Mesenchymal stem cell (in vitro differentiated cells and primary cell): ENCODE measurements around the gene PODXL.

Experiments
- DNase-seq: peaks from one replicate; pipeline ENCODE4 v3.0.0-alpha.2; 2013
- H2AFZ ChIP-seq: one replicate; pipeline ENCODE4 v1.6.1; 2013; ENCODE audit warnings: low read depth, mild to moderate bottlenecking, control low read depth, inconsistent platforms, low read length, moderate library complexity
- H2AK5ac ChIP-seq: 2 replicates; pipeline ENCODE4 v1.6.1; 2013; ENCODE audit warnings: low read length, moderate library complexity, mild to moderate bottlenecking, inconsistent platforms; ENCODE audit not compliant: severe bottlenecking
- H2BK120ac ChIP-seq: one replicate; pipeline ENCODE4 v1.6.1; 2013; ENCODE audit warnings: low read depth, mild to moderate bottlenecking, inconsistent platforms, low read length, moderate library complexity
- H2BK12ac ChIP-seq, 2 experiments: one replicate each; pipeline ENCODE4 v1.6.1; 2013; ENCODE audit warnings: inconsistent platforms in 2 of 2, low read length in 2 of 2, mild to moderate bottlenecking in 2 of 2, moderate library complexity in 2 of 2, control low read depth in 1 of 2
- H2BK15ac ChIP-seq: one replicate; pipeline ENCODE4 v1.6.1; 2013; ENCODE audit warnings: mild to moderate bottlenecking, low read depth, inconsistent platforms; ENCODE audit not compliant: poor library complexity, severe bottlenecking
- H2BK5ac ChIP-seq: 2 replicates; pipeline ENCODE4 v1.6.1; 2013; ENCODE audit warnings: low read depth, mild to moderate bottlenecking, low read length, control low read depth, inconsistent platforms; ENCODE audit not compliant: poor library complexity, severe bottlenecking
- H3K14ac ChIP-seq, 2 experiments: one replicate each; pipeline ENCODE4 v1.6.1; 2013; ENCODE audit warnings: inconsistent platforms in 2 of 2, low read length in 2 of 2, control low read depth in 1 of 2, mild to moderate bottlenecking in 1 of 2, moderate library complexity in 1 of 2
- H3K18ac ChIP-seq, 2 experiments: one replicate each; pipeline ENCODE4 v1.6.1; 2013; ENCODE audit warnings: inconsistent platforms in 2 of 2, low read length in 2 of 2, control low read depth in 1 of 2, low read depth in 1 of 2, mild to moderate bottlenecking in 1 of 2
- H3K23ac ChIP-seq, 2 experiments: one replicate each; pipeline ENCODE4 v1.6.1; 2013; ENCODE audit warnings: inconsistent platforms in 2 of 2, low read length in 2 of 2, mild to moderate bottlenecking in 2 of 2, moderate library complexity in 2 of 2, control low read depth in 1 of 2
- H3K27ac ChIP-seq: 2 replicates; pipeline ENCODE4 v1.5.1; 2013; ENCODE audit warnings: mild to moderate bottlenecking, moderate library complexity, low read length, control low read depth, inconsistent platforms; ENCODE audit not compliant: poor library complexity, severe bottlenecking
- H3K27me3 ChIP-seq, 2 experiments: 2 replicates each; pipeline versions ENCODE4 v1.6.1 to v1.7.0; 2013; ENCODE audit warnings: low read length in 2 of 2, mild to moderate bottlenecking in 2 of 2, moderate library complexity in 2 of 2, control low read depth in 1 of 2, inconsistent platforms in 1 of 2; ENCODE audit not compliant: control insufficient read depth in 1 of 2, insufficient read depth in 1 of 2
- H3K36me3 ChIP-seq, 2 experiments: 2 replicates each; pipeline versions ENCODE4 v1.6.1 to v1.7.0; 2013; ENCODE audit warnings: low read length in 2 of 2, control low read depth in 1 of 2, inconsistent platforms in 1 of 2, low read depth in 1 of 2, mild to moderate bottlenecking in 1 of 2; ENCODE audit not compliant: insufficient read depth in 2 of 2, control insufficient read depth in 1 of 2
- H3K4ac ChIP-seq, 2 experiments: one replicate each; pipeline ENCODE4 v1.6.1; 2013; ENCODE audit warnings: inconsistent platforms in 2 of 2, low read length in 2 of 2, mild to moderate bottlenecking in 2 of 2, moderate library complexity in 2 of 2, control low read depth in 1 of 2, low read depth in 1 of 2
- H3K4me1 ChIP-seq: 2 replicates; pipeline ENCODE4 v1.6.1; 2013; ENCODE audit warnings: low read depth, low read length, control low read depth; ENCODE audit not compliant: control insufficient read depth, insufficient read depth
- H3K4me2 ChIP-seq: 2 replicates; pipeline ENCODE4 v1.6.1; 2013; ENCODE audit warnings: low read length, mild to moderate bottlenecking, inconsistent platforms; ENCODE audit not compliant: poor library complexity, severe bottlenecking
- H3K4me3 ChIP-seq, 2 experiments: 2 replicates each; pipeline versions ENCODE4 v1.5.1 to v1.7.0; 2013; ENCODE audit warnings: low read length in 2 of 2, mild to moderate bottlenecking in 2 of 2, control low read depth in 1 of 2, low read depth in 1 of 2; ENCODE audit not compliant: insufficient read depth in 1 of 2
- H3K79me1 ChIP-seq: replicated peaks from 2 replicates; pipeline ENCODE4 v1.6.1; 2013; ENCODE audit warnings: mild to moderate bottlenecking, control low read depth, low read length, inconsistent platforms; ENCODE audit not compliant: poor library complexity, severe bottlenecking
- H3K9ac ChIP-seq: 2 replicates; pipeline ENCODE4 v1.7.0; 2013; ENCODE audit warnings: mild to moderate bottlenecking, low read length, moderate library complexity
- H3K9me3 ChIP-seq: 2 replicates; pipeline ENCODE4 v1.7.0; 2013; ENCODE audit warnings: mild to moderate bottlenecking, low read length; ENCODE audit not compliant: control insufficient read depth
- H4K8ac ChIP-seq: one replicate; pipeline ENCODE4 v1.6.1; 2013; ENCODE audit warnings: inconsistent platforms, mild to moderate bottlenecking, low read length, moderate library complexity
- H4K91ac ChIP-seq: one replicate; pipeline ENCODE4 v1.6.1; 2013; ENCODE audit warnings: mild to moderate bottlenecking, low read length, inconsistent platforms
- WGBS: methylation state at CpG from one replicate; pipeline ENCODE4 v1.1.7; 2013; ENCODE audit warnings: mixed read lengths; 5-methylcytosine and 5-hydroxymethylcytosine counted together

The PODXL gene

DNA sequence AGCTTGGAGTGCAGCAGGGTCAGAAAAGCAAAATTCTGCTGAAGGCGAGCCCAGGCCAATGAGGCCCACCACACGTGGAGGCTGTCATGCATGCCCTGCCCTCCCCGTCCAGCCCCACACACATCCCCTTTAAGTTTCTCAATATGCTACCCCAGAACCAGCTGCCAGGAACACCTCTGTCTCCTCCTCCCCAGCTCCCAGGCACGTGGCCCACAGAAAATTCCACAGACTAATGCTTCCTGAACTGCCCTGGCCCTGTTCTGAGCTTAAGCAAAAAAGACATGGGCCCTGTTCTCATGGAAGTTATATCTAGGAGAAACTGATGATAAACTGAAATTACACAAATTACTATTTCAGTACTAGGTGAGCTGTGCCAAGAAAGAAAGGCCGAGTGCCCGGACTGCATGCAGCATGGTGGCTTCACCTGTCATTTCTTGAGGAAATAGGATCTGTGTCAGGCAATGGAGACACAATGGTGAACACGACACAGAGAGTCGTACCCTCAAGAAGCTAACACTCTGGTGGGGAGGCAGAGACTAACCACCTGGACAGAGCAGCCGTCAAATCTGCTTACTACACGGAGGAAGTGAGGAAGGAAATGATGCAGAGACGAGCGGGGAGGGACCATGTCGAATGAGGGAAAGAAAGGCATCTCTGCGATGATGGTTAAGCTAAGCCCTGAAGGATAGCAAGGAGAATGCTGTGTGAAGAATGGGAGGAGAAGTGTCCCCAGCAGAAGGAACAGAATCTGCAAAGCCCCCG is 44.5 kb downstream of the PODXL start:
- DNase-seq: no peak
- Histone ChIP-seq H2BK5ac (no peak overlapping the region), H3K4me2 (no peak overlapping the region), H3K18ac (no peak overlapping the region), H2AK5ac (no peak overlapping the region), H3K9ac (no peak overlapping the region), H3K4me3 (no peak overlapping the region), H3K36me3 (peaks cover 0 to 13% of the 10 kb centered on the region in 2 experiments), H4K91ac (no peak overlapping the region), H4K8ac (no peak overlapping the region), H2BK15ac (no peak overlapping the region), H2AFZ (no peak overlapping the region), H3K27ac (no peak overlapping the region), H3K14ac (no peak overlapping the region), H3K23ac (no peak overlapping the region), H3K27me3 (no peaks in the 10 kb centered on the region), H3K4me1 (peaks cover 9% of the 10 kb centered on the region), H3K9me3 (no peaks in the 10 kb centered on the region), H3K79me1 (no peaks in the 10 kb centered on the region), H2BK12ac (no peak overlapping the region), H3K4ac (no peak overlapping the region), H2BK120ac (no peak overlapping the region)
- 90% methylated on average over 15 of the region's 15 CpGs for WGBS

DNA sequence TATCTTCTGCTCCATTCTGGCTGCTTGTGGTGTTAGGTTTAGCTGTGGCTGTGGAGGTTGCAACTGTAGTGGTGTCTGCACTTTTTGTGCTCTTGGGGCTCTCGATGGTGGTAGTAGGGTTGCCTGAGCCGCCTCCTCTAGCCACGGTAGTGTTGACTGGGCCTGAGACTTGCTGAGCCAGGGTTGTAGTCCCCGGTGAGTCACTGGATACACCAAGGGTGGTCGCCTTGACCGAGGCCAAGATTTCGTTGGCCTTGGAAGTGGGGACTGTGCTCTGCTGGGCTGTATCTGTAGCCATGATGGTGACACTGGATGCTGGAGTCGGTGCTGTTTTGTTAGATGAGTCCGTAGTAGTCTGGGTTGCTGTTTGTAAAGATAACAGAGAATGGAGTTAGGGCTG is 45.4 kb downstream of the PODXL start:
- peaks cover 9% of the 10 kb centered on the region for H3K4me1 ChIP-seq
- H3K79me1 ChIP-seq: no peaks in the 10 kb centered on the region
- no peak overlapping the region for H3K4ac ChIP-seq
- no peak overlapping the region for H3K4me3 ChIP-seq
- H2BK120ac ChIP-seq: no peak overlapping the region
- H3K4me2 ChIP-seq: no peak overlapping the region
- no peak overlapping the region for H2BK5ac ChIP-seq
- peaks cover 0 to 13% of the 10 kb centered on the region in 2 experiments for H3K36me3 ChIP-seq
- H3K27me3 ChIP-seq: no peaks in the 10 kb centered on the region
- no peak overlapping the region for H3K18ac ChIP-seq
- no peak overlapping the region for H3K27ac ChIP-seq
- H3K9ac ChIP-seq: no peak overlapping the region
- H2BK15ac ChIP-seq: no peak overlapping the region
- no peak overlapping the region for H2AK5ac ChIP-seq
- no peak for DNase-seq
- no peak overlapping the region for H4K91ac ChIP-seq
- no peak overlapping the region for H4K8ac ChIP-seq
- no peak overlapping the region for H3K23ac ChIP-seq
- H2AFZ ChIP-seq: no peak overlapping the region
- WGBS: 87% methylated on average over 9 of the region's 9 CpGs
- no peak overlapping the region for H2BK12ac ChIP-seq
- no peaks in the 10 kb centered on the region for H3K9me3 ChIP-seq
- H3K14ac ChIP-seq: no peak overlapping the region

DNA sequence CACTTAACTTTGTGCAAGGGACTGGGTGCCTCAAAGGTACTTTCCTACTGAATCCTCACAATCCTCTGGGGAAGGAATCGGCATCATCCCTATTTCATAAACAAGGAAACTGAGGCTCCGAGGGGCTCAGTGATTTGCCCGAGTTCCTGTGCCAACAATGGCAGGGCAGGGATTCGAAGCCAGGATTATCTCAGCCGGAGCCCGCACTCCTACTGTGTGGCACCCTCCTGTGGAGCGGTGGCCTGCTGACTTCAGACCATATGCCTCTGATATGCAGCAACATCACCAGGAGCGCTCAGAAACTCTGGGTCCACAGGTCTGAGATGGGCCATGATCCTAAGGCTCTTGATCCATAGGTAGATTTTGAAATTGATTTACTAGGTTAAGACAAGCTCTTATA is 46.6 kb downstream of the PODXL start:
- no peak overlapping the region for H3K9ac ChIP-seq
- H3K9me3 ChIP-seq: no peaks in the 10 kb centered on the region
- H3K14ac ChIP-seq: no peak overlapping the region
- H2BK5ac ChIP-seq: no peak overlapping the region
- DNase-seq: no peak
- H3K27me3 ChIP-seq: no peaks in the 10 kb centered on the region
- H3K4me2 ChIP-seq: no peak overlapping the region
- H3K4ac ChIP-seq: no peak overlapping the region
- H3K27ac ChIP-seq: no peak overlapping the region
- H2BK15ac ChIP-seq: no peak overlapping the region
- H3K36me3 ChIP-seq: peaks cover 0 to 17% of the 10 kb centered on the region in 2 experiments
- no peak overlapping the region for H2BK12ac ChIP-seq
- no peak overlapping the region for H2AFZ ChIP-seq
- H3K18ac ChIP-seq: no peak overlapping the region
- H3K4me1 ChIP-seq: peaks cover 9% of the 10 kb centered on the region
- H3K79me1 ChIP-seq: no peaks in the 10 kb centered on the region
- H3K4me3 ChIP-seq: no peak overlapping the region
- no peak overlapping the region for H4K8ac ChIP-seq
- no peak overlapping the region for H3K23ac ChIP-seq
- no peak overlapping the region for H4K91ac ChIP-seq
- no peak overlapping the region for H2AK5ac ChIP-seq
- 96% methylated on average over 8 of the region's 8 CpGs for WGBS
- no peak overlapping the region for H2BK120ac ChIP-seq

DNA sequence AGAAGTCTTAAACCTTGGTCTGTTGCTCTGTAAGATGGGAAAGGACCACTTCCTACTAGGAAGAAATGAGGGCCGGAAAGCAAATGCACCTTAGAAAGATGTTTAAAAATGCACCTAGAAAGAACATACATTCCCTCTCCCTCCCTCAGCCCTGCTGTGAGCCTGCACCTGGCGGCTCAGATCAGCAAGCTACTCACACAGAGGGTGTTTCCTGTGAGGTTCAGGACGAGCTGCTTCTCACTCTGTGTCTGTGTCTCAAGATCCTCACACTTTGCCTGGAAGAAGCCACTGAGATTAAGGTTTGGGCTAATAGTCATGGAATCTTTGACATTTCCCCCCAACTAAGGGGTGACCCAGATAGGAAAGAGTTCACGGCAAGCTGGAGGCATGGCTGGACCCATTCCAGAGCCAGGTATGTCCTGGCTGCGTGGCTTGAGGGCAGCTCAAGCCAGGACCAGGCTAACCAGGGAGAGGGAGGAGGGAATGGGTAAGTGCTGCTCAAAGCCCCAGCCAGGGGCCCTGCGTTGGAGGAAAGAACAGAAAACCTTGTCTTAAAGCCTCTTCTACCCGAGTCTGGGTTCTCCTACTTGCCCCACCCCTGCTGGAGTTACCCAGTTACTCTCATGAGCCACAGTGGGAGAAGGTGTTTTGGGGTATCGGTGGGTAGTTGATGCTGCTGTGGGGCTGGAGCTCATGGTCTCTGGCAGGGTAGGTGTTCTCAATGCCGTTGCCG is 47.5 kb downstream of the PODXL start:
- no peak overlapping the region for H3K9ac ChIP-seq
- H3K4me2 ChIP-seq: no peak overlapping the region
- H4K91ac ChIP-seq: no peak overlapping the region
- H4K8ac ChIP-seq: no peak overlapping the region
- no peak overlapping the region for H3K27ac ChIP-seq
- H2AK5ac ChIP-seq: no peak overlapping the region
- no peak overlapping the region for H3K23ac ChIP-seq
- no peaks in the 10 kb centered on the region for H3K9me3 ChIP-seq
- no peak overlapping the region for H2BK120ac ChIP-seq
- no peak overlapping the region for H2BK5ac ChIP-seq
- H3K4ac ChIP-seq: no peak overlapping the region
- H2BK12ac ChIP-seq: no peak overlapping the region
- peaks cover 9% of the 10 kb centered on the region for H3K4me1 ChIP-seq
- 92% methylated on average over 8 of the region's 10 CpGs for WGBS
- no peak overlapping the region for H3K14ac ChIP-seq
- no peaks in the 10 kb centered on the region for H3K79me1 ChIP-seq
- no peak overlapping the region for H3K4me3 ChIP-seq
- no peaks in the 10 kb centered on the region for H3K27me3 ChIP-seq
- no peak for DNase-seq
- H2AFZ ChIP-seq: no peak overlapping the region
- H3K36me3 ChIP-seq: peaks cover 0 to 17% of the 10 kb centered on the region in 2 experiments
- no peak overlapping the region for H3K18ac ChIP-seq
- H2BK15ac ChIP-seq: no peak overlapping the region
